HCT116 (cell line): Measurements from ENCODE around the gene ACTR1A. TPM values are rescaled to one million over a fixed set of nuclear protein-coding genes. Genes with fewer than 3 reads are reported as not detected.

Experiments used
- ATAC-seq: fragments of 200-7000 bp; cut with Tn5 transposase; 2 replicates; pipeline ENCODE4 v1.9.1; 2020; ENCODE audit warnings: mild to moderate bottlenecking, moderate library complexity
- BruUV-seq: library from RNA; stranded (reverse); fragments of 400-500 nt; replicated peaks from 2 replicates; lab custom pipeline; 2021; lab: Mats Ljungman, UMichigan
- CTCF ChIA-PET: fragments of 300-600 bp; sonication (Branson Sonifier 250); formaldehyde crosslinking; loops from one replicate; lab custom pipeline; 2021; ENCODE audit warnings: antibody characterized with exemption; lab: Charles Lee
- POLR2A ChIA-PET: fragments of 300-600, 350-600 bp; sonication (Branson Sonifier 250); formaldehyde crosslinking; loops from one replicate; lab custom pipeline; 2021; ENCODE audit warnings: antibody characterized with exemption; lab: Charles Lee
- RAD21 ChIA-PET, 2 experiments: fragments of 300-600 bp; sonication (Branson Sonifier 250); formaldehyde crosslinking; loops; one replicate each; lab custom pipeline; 2023; ENCODE audit warnings: low total read pairs in 2 of 2; ENCODE audit not compliant: uncharacterized antibody in 2 of 2, unreplicated experiment in 2 of 2, low non-redundant PET in 1 of 2; lab: Charles Lee
- DNase-seq: peaks from one replicate; pipeline ENCODE4 v3.0.0-alpha.2; 2010; ENCODE audit warnings: low read depth, low spot score
- H2AFZ ChIP-seq: fragments of 200-600 bp; shearing (Covaris generic), sonication (generic); 2 replicates; pipeline ENCODE4 v1.6.1; 2017; ENCODE audit warnings: low read depth, mixed run types, mixed read lengths, antibody characterized with exemption, low read length; ENCODE audit not compliant: poor library complexity, severe bottlenecking
- H3K27ac ChIP-seq: 2 replicates; pipeline ENCODE4 v1.5.1; 2012; ENCODE audit warnings: low read depth, low read length
- H3K27me3 ChIP-seq: fragments of 200-600 bp; sonication (generic); 2 replicates; pipeline ENCODE4 v1.6.1; 2016; ENCODE audit warnings: mixed run types, low read length, mixed read lengths; ENCODE audit not compliant: insufficient read depth
- H3K36me3 ChIP-seq, 2 experiments: fragments of 200-500 bp in 1 of 2; fragments of 200-600 bp in 1 of 2; sonication (Bioruptor generic) in 1 of 2; sonication (generic) in 1 of 2; 2 replicates each; pipeline versions ENCODE4 v1.5.1 to v1.6.1; 2014 to 2016; ENCODE audit warnings: low read length in 2 of 2, inconsistent platforms in 1 of 2, mixed read lengths in 1 of 2, mixed run types in 1 of 2; ENCODE audit not compliant: insufficient read depth in 2 of 2, control insufficient read depth in 1 of 2
- H3K4me1 ChIP-seq, 2 experiments: fragments of 200-600 bp in 1 of 2; sonication (generic) in 1 of 2; 2 replicates each; pipeline versions ENCODE4 v1.5.1 to v1.6.1; 2012 to 2017; ENCODE audit warnings: low read length in 2 of 2, inconsistent platforms in 1 of 2, mild to moderate bottlenecking in 1 of 2, mixed read lengths in 1 of 2, mixed run types in 1 of 2, moderate library complexity in 1 of 2; ENCODE audit not compliant: insufficient read depth in 2 of 2, control insufficient read depth in 1 of 2
- H3K4me2 ChIP-seq: fragments of 200-600 bp; sonication (generic); 2 replicates; pipeline ENCODE4 v1.6.1; 2017; ENCODE audit warnings: mixed run types, low read length, mixed read lengths
- H3K4me3 ChIP-seq, 2 experiments: fragments of 200-600 bp in 1 of 2; sonication (generic) in 1 of 2; replicated peaks in 1 of 2; 2 replicates each; pipeline ENCODE4 v1.5.1; 2011 to 2016; ENCODE audit warnings: low read length in 2 of 2, control low read depth in 1 of 2, low read depth in 1 of 2, mild to moderate bottlenecking in 1 of 2, mixed read lengths in 1 of 2, mixed run types in 1 of 2
- H3K79me2 ChIP-seq: fragments of 200-600 bp; sonication (generic); 2 replicates; pipeline ENCODE4 v1.6.1; 2017; ENCODE audit warnings: mild to moderate bottlenecking, mixed run types, low read length, moderate library complexity, mixed read lengths; ENCODE audit not compliant: insufficient read depth
- H3K9ac ChIP-seq: fragments of 200-600 bp; sonication (generic); 2 replicates; pipeline ENCODE4 v1.6.1; 2016; ENCODE audit warnings: low read length, mixed read lengths
- H3K9me2 ChIP-seq: fragments of 200-600 bp; sonication (generic), shearing (Covaris generic); 2 replicates; pipeline ENCODE4 v1.6.1; 2017; ENCODE audit warnings: mixed run types, mild to moderate bottlenecking, moderate library complexity; ENCODE audit not compliant: insufficient read depth
- H3K9me3 ChIP-seq, 2 experiments: fragments of 200-500 bp in 1 of 2; fragments of 200-600 bp in 1 of 2; sonication (Bioruptor generic) in 1 of 2; sonication (generic) in 1 of 2; 2 replicates each; pipeline ENCODE4 v1.6.1; 2014 to 2017; ENCODE audit warnings: low read length in 2 of 2, mixed read lengths in 2 of 2, inconsistent platforms in 1 of 2, low read depth in 1 of 2, mild to moderate bottlenecking in 1 of 2, mixed run types in 1 of 2, moderate library complexity in 1 of 2; ENCODE audit not compliant: control insufficient read depth in 1 of 2, insufficient read depth in 1 of 2
- H4K20me1 ChIP-seq: fragments of 200-600 bp; sonication (generic), shearing (Covaris generic); 2 replicates; pipeline ENCODE4 v1.6.1; 2017; ENCODE audit warnings: mixed run types, mild to moderate bottlenecking, moderate library complexity; ENCODE audit not compliant: insufficient read depth
- CBX3 ChIP-seq: IDR thresholded peaks from 2 replicates; pipeline ENCODE4 v1.6.1; 2012; ENCODE audit warnings: low read depth
- CEBPB ChIP-seq: IDR thresholded peaks from 2 replicates; pipeline ENCODE4 v1.6.1; 2012; ENCODE audit warnings: low read depth
- CTCF ChIP-seq, 3 experiments: fragments of 200-600 bp in 1 of 3; sonication (generic) in 1 of 3; IDR thresholded peaks in 2 of 3; conservative IDR thresholded peaks in 1 of 3; 2 replicates each; pipeline ENCODE4 v1.5.1; 2012 to 2017; ENCODE audit warnings: low read depth in 2 of 3, low read length in 2 of 3, antibody characterized with exemption in 1 of 3, borderline replicate concordance in 1 of 3, control low read depth in 1 of 3, mild to moderate bottlenecking in 1 of 3, mixed read lengths in 1 of 3, mixed run types in 1 of 3, moderate library complexity in 1 of 3; ENCODE audit not compliant: insufficient read depth in 1 of 3
- ELF1 ChIP-seq: IDR thresholded peaks from 2 replicates; pipeline ENCODE4 v1.6.1; 2012; ENCODE audit warnings: low read depth, borderline replicate concordance
- JUND ChIP-seq: IDR thresholded peaks from 2 replicates; pipeline ENCODE4 v1.6.1; 2012
- POLR2A ChIP-seq: IDR thresholded peaks from 2 replicates; pipeline ENCODE4 v1.7.0; 2011; ENCODE audit warnings: borderline replicate concordance; ENCODE audit not compliant: insufficient read depth, insufficient read length; ENCODE audit errors: extremely low read depth
- RAD21 ChIP-seq: IDR thresholded peaks from 2 replicates; pipeline ENCODE4 v1.6.1; 2012; ENCODE audit warnings: low read depth, mild to moderate bottlenecking
- SIN3A ChIP-seq: IDR thresholded peaks from 2 replicates; pipeline ENCODE4 v1.6.1; 2012; ENCODE audit warnings: low read depth
- SP1 ChIP-seq: IDR thresholded peaks from 2 replicates; pipeline ENCODE4 v1.6.1; 2012; ENCODE audit warnings: low read depth
- SRF ChIP-seq: IDR thresholded peaks from 2 replicates; pipeline ENCODE4 v1.6.1; 2012; ENCODE audit warnings: low read depth
- TCF7L2 ChIP-seq: IDR thresholded peaks from 2 replicates; pipeline ENCODE4 v1.7.0; 2011; ENCODE audit warnings: borderline replicate concordance, inconsistent platforms; ENCODE audit not compliant: insufficient read depth, insufficient read length; ENCODE audit errors: extremely low read depth
- YY1 ChIP-seq: IDR thresholded peaks from 2 replicates; pipeline ENCODE4 v1.6.1; 2011; ENCODE audit warnings: low read length, low read depth, moderate library complexity, mild to moderate bottlenecking; ENCODE audit not compliant: insufficient replicate concordance; ENCODE audit errors: extremely low read depth
- ZBTB33 ChIP-seq: IDR thresholded peaks from 2 replicates; pipeline ENCODE4 v1.6.1; 2011; ENCODE audit warnings: mild to moderate bottlenecking, low read length, moderate library complexity; ENCODE audit not compliant: insufficient replicate concordance; ENCODE audit errors: extremely low read depth
- ZNF274 ChIP-seq: fragments of 200-500 bp; sonication (Bioruptor generic); IDR thresholded peaks from 2 replicates; pipeline ENCODE4 v1.6.1; 2014; ENCODE audit warnings: mild to moderate bottlenecking, low read depth, low read length, inconsistent platforms
- intact Hi-C: fragments of 100-400 bp; cut with micrococcal nuclease; formaldehyde crosslinking; loops from 2 replicates; pipeline ENCODE4 v1.10.0; 2022
- total RNA-seq: library from RNA; stranded (reverse); gene quantifications from one replicate; pipeline ENCODE4 v1.2.1, GENCODE V29; 2021; ENCODE audit not compliant: unreplicated experiment
- TF ChIP-seq, protein P1 (sequence below): IDR thresholded peaks from 2 replicates; pipeline ENCODE4 v1.6.1; 2012
- TF ChIP-seq, protein P2 (sequence below): IDR thresholded peaks from 2 replicates; pipeline ENCODE4 v1.6.1; 2012; ENCODE audit warnings: low read depth

The ACTR1A gene
- total RNA-seq, 1 experiment from 2014 or later: 94.2 TPM

DNA sequence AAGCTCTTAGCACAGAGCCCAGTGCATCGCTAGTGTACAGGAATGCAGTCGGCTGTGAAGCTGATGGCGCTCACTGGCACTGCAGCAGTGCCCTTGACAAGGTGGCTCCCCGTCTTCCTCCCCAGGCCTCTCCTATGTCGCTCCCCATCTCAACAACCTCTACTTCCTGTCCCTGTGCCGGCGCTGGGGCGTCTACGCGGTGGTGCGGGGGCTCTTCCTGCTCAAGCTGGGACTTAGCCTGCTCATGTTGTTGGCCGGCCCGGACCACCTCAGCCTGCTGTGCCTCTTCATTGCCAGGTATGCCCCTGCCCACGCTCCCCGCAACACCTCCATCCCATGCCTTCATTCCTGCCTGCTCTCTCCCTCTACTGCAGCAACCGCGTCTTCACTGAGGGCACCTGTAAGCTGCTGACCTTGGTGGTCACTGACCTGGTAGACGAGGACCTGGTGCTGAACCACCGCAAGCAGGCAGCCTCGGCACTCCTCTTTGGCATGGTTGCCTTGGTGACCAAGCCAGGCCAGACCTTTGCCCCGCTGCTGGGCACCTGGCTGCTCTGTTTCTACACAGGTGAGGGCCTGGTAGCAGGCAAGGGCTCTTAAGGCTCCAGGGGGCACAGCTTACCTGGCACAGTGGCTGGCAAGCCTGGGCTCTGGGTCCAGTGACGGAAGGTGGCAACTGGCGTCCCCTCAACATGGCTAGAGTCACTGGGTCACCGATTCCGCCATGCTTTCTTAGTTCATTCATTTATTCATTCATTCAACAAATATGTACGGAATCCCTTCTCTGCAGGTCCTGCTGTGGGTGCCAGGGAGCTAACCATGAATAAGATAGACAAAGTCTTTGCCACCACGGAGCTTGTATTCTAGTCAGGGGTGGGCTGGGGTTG lies 28.8 kb downstream of the ACTR1A start:
- Histone ChIP-seq H3K9ac (no peak overlapping the region), H3K36me3 (peaks cover 2 to 19% of the 10 kb centered on the region in 2 experiments; a peak in 1 of 4 replicates), H3K4me2 (no peak overlapping the region), H2AFZ (no peak overlapping the region), H3K27me3 (no peaks in the 10 kb centered on the region), H4K20me1 (no peaks in the 10 kb centered on the region), H3K4me1 (no peaks in the 10 kb centered on the region), H3K9me2 (no peaks in the 10 kb centered on the region), H3K27ac (no peak overlapping the region), H3K4me3 (no peak overlapping the region), H3K9me3 (no peaks in the 10 kb centered on the region), H3K79me2 (no peaks in the 10 kb centered on the region)
- DNase-seq (no peak), ATAC-seq (no peak)
- POLR2A ChIA-PET: interaction anchor here (0.6 kb wide), 1 partner anchor 23 kb away, joined by 4 read pairs; no protein-coding TSS in a partner anchor
- CTCF ChIA-PET: interaction anchor here (0.6 kb wide), 1 partner anchor 80 kb away, joined by 3 read pairs; no protein-coding TSS in a partner anchor
- RAD21 ChIA-PET: no interaction called here
- intact Hi-C loops: no loop called here
- BruUV-seq: no TSS peak
- TF ChIP-seq, protein P1, sequence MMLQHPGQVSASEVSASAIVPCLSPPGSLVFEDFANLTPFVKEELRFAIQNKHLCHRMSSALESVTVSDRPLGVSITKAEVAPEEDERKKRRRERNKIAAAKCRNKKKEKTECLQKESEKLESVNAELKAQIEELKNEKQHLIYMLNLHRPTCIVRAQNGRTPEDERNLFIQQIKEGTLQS: no peak
- no peak for TF ChIP-seq ELF1
- TF ChIP-seq, protein P2, sequence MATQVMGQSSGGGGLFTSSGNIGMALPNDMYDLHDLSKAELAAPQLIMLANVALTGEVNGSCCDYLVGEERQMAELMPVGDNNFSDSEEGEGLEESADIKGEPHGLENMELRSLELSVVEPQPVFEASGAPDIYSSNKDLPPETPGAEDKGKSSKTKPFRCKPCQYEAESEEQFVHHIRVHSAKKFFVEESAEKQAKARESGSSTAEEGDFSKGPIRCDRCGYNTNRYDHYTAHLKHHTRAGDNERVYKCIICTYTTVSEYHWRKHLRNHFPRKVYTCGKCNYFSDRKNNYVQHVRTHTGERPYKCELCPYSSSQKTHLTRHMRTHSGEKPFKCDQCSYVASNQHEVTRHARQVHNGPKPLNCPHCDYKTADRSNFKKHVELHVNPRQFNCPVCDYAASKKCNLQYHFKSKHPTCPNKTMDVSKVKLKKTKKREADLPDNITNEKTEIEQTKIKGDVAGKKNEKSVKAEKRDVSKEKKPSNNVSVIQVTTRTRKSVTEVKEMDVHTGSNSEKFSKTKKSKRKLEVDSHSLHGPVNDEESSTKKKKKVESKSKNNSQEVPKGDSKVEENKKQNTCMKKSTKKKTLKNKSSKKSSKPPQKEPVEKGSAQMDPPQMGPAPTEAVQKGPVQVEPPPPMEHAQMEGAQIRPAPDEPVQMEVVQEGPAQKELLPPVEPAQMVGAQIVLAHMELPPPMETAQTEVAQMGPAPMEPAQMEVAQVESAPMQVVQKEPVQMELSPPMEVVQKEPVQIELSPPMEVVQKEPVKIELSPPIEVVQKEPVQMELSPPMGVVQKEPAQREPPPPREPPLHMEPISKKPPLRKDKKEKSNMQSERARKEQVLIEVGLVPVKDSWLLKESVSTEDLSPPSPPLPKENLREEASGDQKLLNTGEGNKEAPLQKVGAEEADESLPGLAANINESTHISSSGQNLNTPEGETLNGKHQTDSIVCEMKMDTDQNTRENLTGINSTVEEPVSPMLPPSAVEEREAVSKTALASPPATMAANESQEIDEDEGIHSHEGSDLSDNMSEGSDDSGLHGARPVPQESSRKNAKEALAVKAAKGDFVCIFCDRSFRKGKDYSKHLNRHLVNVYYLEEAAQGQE: no peak
- no peak for TF ChIP-seq RAD21
- TF ChIP-seq CBX3: no peak
- TF ChIP-seq JUND: no peak
- no peak for TF ChIP-seq SIN3A
- TF ChIP-seq CTCF (IDR thresholded peaks at IDR 0.05 in 2 of 3, conservative IDR thresholded peaks at IDR 0.05 in 1 of 3; ENCODE audit: borderline replicate concordance in 1 of 3, insufficient read depth in 1 of 3, low read depth in 2 of 3, low read length in 2 of 3): no peak
- no peak for TF ChIP-seq SP1
- TF ChIP-seq POLR2A: no peak
- TF ChIP-seq YY1: no peak
- no peak for TF ChIP-seq ZNF274
- no peak for TF ChIP-seq TCF7L2
- TF ChIP-seq CEBPB: no peak
- no peak for TF ChIP-seq SRF
- TF ChIP-seq ZBTB33: no peak
